Erythroblast (primary cell): ENCODE measurements around the gene GOLGA8H.
"Not testable (repeated sequence)": the region's sequence is repeated elsewhere in the genome, so short reads cannot be mapped to it uniquely, and the experiment has no call there.

ENCODE experiments used
- GATA1 ChIP-seq: IDR thresholded peaks from 2 replicates; pipeline ENCODE4 v1.6.1; 2011; ENCODE audit warnings: low read depth, mild to moderate bottlenecking, control low read depth, low read length, moderate library complexity
- POLR2A ChIP-seq: IDR thresholded peaks from 2 replicates; pipeline ENCODE4 v1.6.1; 2011; ENCODE audit warnings: mild to moderate bottlenecking, low read length

- TF ChIP-seq POLR2A = peak; percentile 46
- TF ChIP-seq GATA1 = not testable (repeated sequence)
Measured at GRCh38 chr15:30625436-30626193, 21.8 kb downstream of the GOLGA8H start, which contains the start of gene ARHGAP11B.
